ENCODE measurements around the gene ALKBH2.

The ALKBH2 gene

DNA sequence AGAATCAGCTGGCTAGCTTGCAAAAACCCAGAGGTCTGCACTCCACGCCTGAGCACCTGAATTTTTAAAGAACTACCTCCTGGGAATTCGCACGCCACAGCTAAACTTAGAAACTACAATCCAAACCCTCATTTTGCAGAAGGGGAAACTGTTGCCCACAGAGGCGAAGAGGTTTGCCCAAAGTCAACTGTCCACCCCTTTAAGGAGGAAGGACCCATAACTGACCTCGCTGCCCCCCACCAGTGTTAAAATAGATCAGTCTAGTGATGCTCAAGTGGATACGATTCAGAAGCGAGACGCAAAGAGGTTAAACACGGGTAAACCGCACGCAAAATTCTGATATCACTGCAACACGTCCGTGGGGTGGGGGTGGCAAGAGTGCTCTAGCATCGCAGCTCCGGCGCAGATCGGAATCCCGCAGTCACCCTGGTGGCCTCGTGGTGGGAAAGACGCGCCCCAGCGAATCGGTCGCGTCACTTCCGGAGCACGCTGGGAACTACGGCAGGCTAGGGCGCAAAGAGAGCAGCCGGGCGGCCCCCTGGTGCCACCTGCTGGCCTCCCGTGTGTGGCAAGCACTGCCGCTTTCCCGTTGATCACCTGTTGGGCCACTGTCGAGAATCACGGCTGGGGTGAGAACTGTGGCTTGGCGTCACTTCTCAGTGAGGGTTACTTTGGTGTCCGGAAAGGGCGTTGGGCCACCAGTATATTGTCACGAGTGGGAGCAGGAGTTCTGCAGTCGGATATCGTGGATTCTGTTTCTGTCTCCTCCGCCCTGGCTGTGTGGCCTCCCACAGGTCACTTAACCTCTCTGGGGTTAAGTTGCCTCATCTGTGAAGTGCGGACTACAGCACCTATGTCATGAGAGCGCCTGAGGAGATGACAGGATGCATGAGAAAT lies at the start of gene ALKBH2:
ALKBH2 (minus strand) TSS at position 451 of the 897 bp plus-strand sequence. CDS start 686 bp downstream, outside the sequence.
- H3K27ac ChIP-seq = peak within 1 kb of the TSS in 19 of 21 experiments; percentile 1 to 84 (median 66)
- peak within 1 kb of the TSS; percentile 40 to 63 (median 50) for H3K4me3 ChIP-seq

DNA sequence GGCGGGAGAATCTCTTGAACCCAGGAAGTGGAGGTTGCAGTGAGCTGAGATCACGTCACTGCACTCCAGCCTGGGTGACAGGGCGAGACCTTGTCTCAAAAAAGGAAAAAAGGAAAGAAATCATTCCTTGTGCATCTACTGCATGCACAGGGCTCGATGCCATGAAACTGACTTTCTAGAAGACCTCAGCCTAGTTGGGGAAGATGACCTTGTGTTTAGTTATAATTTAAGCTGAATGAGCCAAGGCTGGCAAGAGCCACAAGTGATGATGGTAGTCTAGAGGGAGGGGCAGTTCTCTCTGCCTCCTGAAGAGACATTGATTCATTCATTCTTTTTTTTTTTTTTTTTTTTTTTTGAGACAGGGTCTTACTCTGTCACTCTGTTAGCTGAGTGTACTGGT lies 47.3 kb upstream of the ALKBH2 start:
- no peak overlapping the region for H3K27ac ChIP-seq
- H3K4me3 ChIP-seq = no peak overlapping the region

DNA sequence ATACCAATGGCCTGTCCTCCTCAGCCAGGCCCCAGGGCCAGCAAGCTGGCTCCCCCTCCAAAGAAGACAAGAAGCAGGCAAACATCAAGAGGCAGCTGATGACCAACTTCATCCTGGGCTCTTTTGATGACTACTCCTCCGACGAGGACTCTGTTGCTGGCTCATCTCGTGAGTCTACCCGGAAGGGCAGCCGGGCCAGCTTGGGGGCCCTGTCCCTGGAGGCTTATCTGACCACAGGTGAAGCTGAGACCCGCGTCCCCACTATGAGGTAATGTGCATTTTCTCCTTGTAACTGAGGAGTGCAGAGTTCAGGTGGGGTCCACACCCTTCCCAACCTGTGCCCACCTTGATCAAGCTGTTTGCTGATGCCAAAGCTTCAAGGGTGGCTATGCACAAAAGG lies 46.5 kb upstream of the ALKBH2 start:
- no peak overlapping the region for H3K4me3 ChIP-seq
- H3K27ac ChIP-seq = no peak overlapping the region

DNA sequence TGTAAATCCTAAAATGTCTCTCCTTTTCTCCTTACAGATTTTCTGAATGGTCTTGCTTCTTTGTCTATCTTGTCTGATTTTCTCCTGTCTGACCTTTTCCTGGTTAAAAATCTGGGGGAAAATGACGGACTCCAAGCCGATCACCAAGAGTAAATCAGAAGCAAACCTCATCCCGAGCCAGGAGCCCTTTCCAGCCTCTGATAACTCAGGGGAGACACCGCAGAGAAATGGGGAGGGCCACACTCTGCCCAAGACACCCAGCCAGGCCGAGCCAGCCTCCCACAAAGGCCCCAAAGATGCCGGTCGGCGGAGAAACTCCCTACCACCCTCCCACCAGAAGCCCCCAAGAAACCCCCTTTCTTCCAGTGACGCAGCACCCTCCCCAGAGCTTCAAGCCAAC lies 46.1 kb upstream of the ALKBH2 start:
- Histone ChIP-seq H3K27ac (no peak overlapping the region), H3K4me3 (no peak overlapping the region)

DNA sequence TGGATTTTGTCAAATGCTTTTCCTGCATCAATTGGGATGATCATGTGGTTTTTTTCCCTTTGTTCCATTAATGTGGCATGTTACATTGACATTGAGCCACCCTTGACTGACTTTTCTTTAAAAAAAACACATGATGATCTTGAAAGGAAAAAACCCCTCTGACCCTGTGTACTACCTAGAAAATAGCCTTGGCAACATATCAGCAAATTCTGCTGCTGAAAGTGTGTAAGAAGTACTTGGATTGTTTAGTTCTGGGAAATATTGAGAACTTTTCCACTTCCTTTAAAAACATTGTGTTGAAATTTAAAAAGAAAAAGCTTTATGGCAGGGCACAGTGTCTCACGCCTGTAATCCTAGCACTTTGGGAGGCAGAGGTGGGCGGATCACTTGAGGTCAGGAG lies 43.8 kb upstream of the ALKBH2 start:
- H3K27ac ChIP-seq = peak overlapping the region in 2 of 21 experiments; percentile 6 to 22
- no peak overlapping the region for H3K4me3 ChIP-seq

DNA sequence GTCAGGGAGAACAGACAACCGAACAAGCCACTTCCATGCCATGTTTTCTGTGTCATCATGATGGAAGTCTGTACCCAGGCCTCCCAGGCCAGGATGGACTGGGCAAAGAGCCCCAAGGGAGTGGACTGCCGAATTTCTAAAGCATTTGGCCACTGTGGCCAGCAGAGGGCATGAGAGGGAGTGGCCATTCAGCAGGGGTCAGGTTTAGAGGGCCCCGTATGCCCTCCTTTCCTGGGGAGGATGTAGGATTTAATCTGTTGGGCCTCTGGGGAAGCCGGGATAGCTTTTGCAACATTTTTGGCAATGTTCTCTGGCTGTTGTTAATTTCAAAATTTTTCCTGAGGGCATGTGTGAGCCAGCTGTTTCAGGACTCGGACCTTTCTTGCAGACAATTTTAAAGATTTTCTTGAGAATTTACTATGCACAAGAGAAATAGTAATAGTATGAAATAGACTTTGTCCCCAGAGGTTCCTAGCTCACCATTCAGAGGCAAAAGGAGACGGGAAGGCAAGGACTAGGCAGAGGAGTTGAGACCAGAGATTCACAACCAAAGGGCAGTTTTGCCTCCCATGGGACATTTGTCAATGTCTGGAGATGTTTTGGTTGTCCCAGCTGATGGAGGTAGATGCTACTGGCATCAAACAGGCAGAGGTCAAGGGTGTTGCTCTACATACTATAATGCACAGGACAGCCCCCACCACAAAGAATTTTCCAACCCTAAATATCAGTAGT lies 41.1 kb upstream of the ALKBH2 start:
- peak overlapping the region in 3 of 21 experiments; percentile 1 to 57 (median 33) for H3K27ac ChIP-seq

DNA sequence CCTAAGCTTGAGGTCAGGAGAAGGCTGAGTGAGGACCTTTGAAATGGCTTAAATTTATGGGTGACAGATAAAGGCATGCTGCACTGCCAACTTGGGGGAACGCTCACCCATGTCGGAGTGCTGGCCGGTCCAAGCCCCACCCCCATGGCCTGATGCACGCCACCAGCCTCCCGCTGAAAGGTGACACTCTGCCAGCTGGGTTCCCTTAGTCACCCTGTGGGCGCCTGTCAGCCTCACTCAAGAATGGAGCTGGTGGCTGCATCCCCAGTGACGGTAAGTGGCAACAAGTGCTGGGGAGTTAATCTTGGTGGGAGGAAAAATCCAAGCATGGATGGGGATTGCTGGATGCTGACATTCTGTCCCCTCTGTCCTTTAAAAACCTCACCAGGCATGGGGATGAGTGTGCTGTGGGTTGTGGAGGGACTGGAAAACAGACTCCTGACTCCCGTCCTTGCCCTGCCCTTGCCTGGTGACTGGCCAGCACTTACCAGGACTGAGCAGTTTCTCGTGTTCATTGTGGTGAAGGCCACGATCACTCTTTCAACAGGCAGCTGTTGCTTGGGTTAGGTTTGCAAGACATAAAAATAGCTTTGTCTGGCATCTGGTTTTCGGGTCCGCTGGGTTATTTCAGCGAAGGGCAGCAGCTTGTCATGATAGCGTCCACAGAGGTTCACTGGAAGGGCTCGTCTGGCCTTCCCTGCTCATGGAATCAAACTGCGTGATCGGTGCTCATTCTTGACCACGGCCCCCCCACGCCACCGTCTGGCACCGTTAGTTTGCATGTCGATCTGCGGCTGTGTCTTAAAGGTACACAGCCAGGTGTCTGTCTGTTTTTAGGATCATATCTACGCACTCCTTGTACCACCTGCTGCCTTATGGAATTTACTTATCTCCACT lies 38.1 kb upstream of the ALKBH2 start:
- Histone ChIP-seq H3K27ac (no peak overlapping the region), H3K4me3 (no peak overlapping the region)

More for the DNA sequence above, 41.1 kb upstream of the ALKBH2 start:
- no peak overlapping the region for H3K4me3 ChIP-seq

DNA sequence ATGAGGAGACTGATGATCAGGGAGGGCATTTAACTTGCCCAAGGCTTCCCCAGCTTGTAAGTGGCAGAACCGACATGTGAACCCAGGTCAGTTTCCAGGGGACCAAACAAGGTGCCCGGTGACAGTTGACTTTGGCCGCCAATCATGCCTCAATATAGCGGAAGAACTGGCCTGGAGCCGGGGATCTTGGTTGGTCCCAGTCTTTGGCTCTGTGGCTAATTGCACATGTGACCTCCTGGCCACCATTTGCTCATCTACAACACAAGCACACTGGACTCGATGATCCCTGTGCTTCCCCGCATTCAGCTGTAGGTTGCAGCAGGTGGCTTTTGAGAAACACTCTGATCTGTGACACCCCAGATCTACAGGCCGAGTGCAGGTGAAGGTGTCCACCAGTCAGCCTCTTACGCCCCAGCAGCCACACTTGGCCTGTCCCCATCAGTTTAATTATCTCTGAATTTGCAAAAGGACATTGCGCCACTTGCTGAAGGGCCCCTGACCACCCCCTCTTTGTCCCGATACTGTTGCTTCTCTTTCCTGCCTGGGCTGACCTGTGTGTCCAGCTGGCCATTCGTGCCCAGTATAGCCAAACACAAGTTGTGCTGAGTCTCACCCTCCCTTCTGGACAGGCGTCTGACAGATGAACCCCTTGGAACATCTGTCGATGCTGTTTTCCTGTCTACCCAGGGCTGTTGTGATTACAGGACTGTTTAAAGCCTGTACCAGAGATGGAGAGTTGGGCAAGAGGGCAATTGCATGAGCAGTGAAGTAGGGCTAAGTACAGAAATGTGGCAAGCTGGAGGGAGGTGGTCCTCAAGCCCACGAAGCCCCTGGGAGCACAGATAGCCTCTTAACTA lies 37.3 kb upstream of the ALKBH2 start:
- H3K27ac ChIP-seq = no peak overlapping the region

DNA sequence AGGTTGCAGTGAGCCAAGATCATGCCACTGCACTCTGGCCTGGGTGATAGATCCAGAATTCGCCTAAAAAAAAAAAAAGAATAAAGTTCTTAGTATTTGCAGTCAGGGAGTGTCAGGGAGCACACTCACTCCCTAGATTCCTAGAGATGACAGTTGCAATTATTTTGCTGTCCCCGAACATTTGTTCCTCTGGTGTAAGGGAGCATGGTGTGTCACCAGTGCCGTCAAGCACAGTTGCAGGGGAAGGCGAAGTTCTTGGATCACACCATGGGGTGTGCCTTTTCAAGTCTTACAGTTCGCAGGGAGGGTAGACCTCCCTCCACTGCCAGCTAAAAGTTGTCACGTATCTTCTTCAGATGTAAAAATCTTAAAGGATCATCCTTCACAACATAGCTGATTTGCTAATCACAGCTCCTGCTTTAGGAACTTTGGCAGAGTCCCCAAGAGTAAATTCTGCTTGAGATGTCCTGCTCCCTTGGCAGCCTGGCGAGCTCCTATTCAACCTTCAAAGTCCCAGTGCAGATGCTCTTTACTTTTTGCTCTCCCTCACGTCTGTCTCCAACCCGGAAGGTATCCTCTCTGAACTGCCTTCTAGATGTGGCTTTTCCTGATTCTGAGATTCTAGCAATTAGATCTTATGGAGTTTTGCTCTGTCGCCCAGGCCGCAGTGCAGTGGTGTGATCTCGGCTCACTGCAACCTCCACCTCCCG lies 34.4 kb upstream of the ALKBH2 start:
- H3K27ac ChIP-seq = no peak overlapping the region
- no peak overlapping the region for H3K4me3 ChIP-seq

More for the DNA sequence above, 37.3 kb upstream of the ALKBH2 start:
- no peak overlapping the region for H3K4me3 ChIP-seq

DNA sequence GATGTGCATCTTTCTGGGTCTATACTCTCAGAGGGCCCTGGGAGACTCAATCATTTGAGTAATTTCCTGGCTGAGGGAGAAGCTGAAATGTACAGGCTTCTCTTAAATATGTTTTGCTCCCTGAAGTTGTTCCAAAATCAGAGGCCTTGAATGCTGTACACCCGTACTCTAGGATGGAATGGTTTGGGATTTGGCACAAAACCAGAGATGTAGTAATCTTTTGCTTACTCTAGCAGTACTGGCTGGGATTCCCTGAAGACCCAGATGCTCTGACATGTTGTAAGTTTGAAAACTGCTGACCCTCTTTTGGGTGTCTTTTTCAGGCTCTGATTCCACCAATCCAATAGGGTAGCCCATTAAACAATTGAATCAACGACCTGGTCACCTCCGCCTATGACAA lies 33.5 kb upstream of the ALKBH2 start:
- Histone ChIP-seq H3K4me3 (no peak overlapping the region), H3K27ac (no peak overlapping the region)

DNA sequence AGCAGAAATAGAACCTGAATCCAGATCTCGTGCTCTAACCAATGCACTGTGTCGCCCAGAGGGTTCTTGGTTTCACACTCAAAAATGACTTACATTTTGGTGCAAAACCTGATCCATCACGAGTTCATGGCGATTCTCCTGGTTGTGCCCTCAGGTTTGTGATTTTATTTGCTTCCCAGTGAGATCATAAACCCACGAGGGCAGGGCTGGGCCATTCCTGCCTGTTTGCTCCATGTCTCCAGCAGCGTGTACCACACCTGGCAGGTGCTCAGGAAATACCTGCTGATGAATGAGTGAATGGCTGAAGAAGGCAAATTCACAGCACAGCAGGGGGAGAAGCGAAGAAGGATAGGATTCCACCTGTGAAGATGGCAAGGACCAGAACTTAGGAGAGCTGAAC lies 32.5 kb upstream of the ALKBH2 start:
- Histone ChIP-seq H3K27ac (no peak overlapping the region), H3K4me3 (no peak overlapping the region)

DNA sequence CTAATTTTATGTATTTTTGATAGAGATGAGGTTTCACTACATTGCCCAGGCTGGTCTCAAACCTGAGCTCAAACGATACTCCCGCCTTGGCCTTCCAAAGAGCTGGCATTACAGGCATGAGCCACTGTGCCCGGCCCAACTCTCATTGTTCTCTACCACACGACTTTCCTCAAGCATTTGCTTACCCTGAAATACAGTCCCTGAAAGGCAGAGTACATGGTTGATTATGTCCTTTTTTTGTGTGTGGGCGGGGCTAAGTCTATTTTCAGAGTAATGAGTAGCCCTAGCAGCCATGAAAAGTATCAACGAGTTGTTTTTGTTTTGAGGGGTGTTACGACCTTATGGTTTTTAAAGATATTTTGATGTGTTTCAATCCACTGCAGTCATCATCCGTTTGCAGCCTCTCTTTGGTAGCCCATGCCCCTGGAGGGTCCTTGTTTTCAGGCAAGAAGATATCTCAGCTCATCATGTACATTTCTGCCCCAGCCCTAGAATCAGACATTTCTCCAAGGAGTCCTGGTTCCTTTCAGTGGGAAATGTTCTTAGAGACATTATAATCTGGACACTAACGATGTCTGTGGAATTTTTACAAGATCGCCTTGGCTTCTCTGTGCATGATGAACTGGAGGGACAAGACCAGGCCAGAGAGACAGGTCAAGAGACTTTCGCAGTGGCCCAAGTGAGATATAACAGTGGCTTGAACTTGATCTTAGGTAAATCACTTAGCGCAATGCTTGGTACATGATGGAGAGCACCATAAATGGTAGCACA lies 31.8 kb upstream of the ALKBH2 start:
- no peak overlapping the region for H3K27ac ChIP-seq
- H3K4me3 ChIP-seq = no peak overlapping the region

DNA sequence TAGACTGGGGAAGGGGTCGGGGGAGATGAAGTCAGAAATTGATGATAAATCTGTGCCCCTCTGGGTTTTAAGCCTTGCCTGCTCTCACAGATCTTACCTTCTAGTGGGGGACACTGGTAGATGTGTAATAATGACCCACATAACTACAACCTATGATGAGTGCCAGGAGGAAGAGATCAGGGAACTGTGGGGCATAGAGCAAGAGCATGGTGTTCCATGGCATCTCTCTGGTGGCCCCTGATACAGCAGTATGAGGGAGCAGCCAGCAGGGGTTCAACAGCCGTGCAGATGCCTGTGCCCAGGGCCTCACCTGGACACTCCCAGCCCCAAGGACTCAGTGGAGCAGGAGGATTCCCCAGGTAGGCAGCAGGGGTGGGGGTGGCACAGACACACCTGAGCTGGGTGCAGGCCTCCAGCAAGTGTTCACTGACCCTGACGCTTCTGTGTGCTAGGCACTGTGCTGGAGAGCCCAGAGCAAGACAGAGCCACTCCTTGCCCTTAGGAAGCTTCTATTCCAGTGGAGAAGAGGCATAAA lies 28.1 kb upstream of the ALKBH2 start:
- H3K4me3 ChIP-seq = no peak overlapping the region
- no peak overlapping the region for H3K27ac ChIP-seq

DNA sequence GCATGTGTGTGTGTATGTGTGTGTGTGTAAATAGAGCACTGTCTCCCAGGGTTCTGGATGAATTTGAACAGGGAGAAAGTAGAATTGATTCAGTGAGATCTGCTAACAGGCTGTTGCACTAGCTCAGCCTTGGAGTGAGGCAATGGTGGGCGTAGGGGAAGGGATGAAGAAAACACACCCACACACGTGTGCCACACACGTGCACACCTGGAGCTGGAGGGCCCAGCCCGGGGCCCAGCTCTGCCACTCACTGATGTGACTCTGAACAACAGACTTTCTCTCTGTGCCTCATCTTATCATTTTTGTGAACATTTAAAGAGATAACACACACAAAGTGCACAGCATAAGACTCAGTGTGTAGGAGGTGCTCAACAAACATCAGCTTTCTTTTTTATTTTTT lies 27.3 kb upstream of the ALKBH2 start:
- no peak overlapping the region for H3K4me3 ChIP-seq

DNA sequence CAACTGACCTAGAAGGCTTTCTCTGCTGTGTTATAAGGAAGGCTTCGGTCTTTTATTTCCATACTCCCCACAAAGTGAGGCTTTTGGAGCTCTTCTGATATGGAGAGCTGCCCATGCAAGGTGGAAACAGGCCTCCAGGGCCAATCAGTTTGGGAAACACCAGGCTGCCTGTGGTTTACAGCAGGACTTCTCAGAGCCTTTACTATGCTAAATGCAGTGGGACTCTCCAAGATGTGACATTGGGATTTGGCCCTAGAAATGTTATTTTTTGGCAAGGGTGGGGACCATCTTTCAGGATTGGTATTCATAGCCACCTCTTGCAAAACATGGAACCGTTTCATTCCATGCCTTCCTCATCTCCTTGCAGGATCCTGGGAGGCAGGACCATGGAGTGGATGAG lies 26.8 kb upstream of the ALKBH2 start:
- H3K4me3 ChIP-seq = no peak overlapping the region
- no peak overlapping the region for H3K27ac ChIP-seq

More for the DNA sequence above, 27.3 kb upstream of the ALKBH2 start:
- H3K27ac ChIP-seq = no peak overlapping the region

DNA sequence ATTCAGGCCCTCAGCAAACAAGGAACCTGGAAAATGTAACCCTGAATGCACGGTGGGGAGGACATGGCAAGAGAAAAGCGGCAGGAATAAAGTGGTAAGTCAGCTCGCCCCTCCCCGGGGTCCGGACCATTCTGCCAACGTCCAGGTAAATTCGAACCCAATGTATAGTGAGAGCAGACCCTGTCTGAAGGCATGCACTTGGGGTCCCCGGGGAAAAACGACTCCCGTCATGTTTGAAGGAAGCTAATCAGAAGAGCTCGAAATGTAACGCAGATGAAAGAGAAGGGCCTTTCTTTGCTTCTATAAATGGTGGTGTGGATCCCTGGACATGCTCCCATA lies 23.3 kb upstream of the ALKBH2 start:
- H3K4me3 ChIP-seq = no peak overlapping the region
- peak overlapping the region in 6 of 21 experiments; percentile 16 to 62 (median 37) for H3K27ac ChIP-seq
